ENCODE measurements around the gene PPT1.

GRCh38 chr1:40110389-40110788, 13.3 kb upstream of the PPT1 start:
- TF ChIP-seq CTCF (IDR thresholded peaks at IDR 0.05), result no peak
- TF ChIP-seq POLR2A (IDR thresholded peaks at IDR 0.05), result no peak
- TF ChIP-seq POLR2AphosphoS5 (IDR thresholded peaks at IDR 0.05), result no peak
- no peak for TF ChIP-seq EP300 (IDR thresholded peaks at IDR 0.05)

All from gastroesophageal sphincter (tissue), 3 donors.